K562 (cell line): ENCODE measurements around the gene IRAK2. TPM values are rescaled to one million over a fixed set of nuclear protein-coding genes. Genes with fewer than 3 reads are reported as not detected.

Source experiments
- ERF ChIP-seq: fragments of 450-650 bp; formaldehyde crosslinking; IDR thresholded peaks from 2 replicates; pipeline ENCODE4 v1.4.0; 2020; ENCODE audit warnings: mild to moderate bottlenecking, mixed read lengths
- MBD2 ChIP-seq: sonication (generic); IDR thresholded peaks from 2 replicates; pipeline ENCODE4 v1.6.1; 2016; ENCODE audit warnings: low read depth, borderline replicate concordance
- THRAP3 ChIP-seq: fragments of 450-650 bp; IDR thresholded peaks from 2 replicates; pipeline ENCODE4 v1.6.1; 2016; ENCODE audit warnings: mild to moderate bottlenecking, inconsistent platforms, borderline replicate concordance
- ZNF253 ChIP-seq: fragments of 250-450 bp; sonication (Bioruptor Pico); conservative IDR thresholded peaks from 2 replicates; pipeline ENCODE4 v1.6.1; 2021; ENCODE audit warnings: mild to moderate bottlenecking
- ZNF384 ChIP-seq: IDR thresholded peaks from 2 replicates; pipeline ENCODE4 v1.6.1; 2012; ENCODE audit warnings: low read depth, low read length, improper control_type of control experiment
- ZNF717 ChIP-seq: fragments of 250-450 bp; sonication (Bioruptor Pico); IDR thresholded peaks from 2 replicates; pipeline ENCODE4 v1.5.0; 2021
- ZSCAN32 ChIP-seq: fragments of 450-650 bp; formaldehyde crosslinking; IDR thresholded peaks from 2 replicates; pipeline ENCODE4 v1.4.0; 2020; ENCODE audit warnings: mild to moderate bottlenecking, moderate library complexity
- polyA plus RNA-seq, 8 experiments: library from polyadenylated mRNA; depleted of rRNA in 4 of 8; stranded (reverse) in 5 of 8; unstranded in 3 of 8; fragments of >200 nt; fragmentation: Nextera tagmentation in 2 of 8; fragmentation: Illumina TruSeq in 1 of 8; extraction: Ambion mirVana in 2 of 8; extraction: Trizol in 1 of 8; gene quantifications; 2 replicates each; pipeline versions ENCODE4 v1.2.1 to v1.2.3, GENCODE V29; 2011 to 2014; ENCODE audit warnings: inconsistent platforms in 1 of 8, missing spikeins in 1 of 8
- total RNA-seq, 7 experiments: library from RNA; depleted of rRNA in 6 of 7; stranded (reverse); fragments of >200 nt in 6 of 7; fragmentation: Illumina TruSeq in 2 of 7; extraction: Trizol in 2 of 7; gene quantifications; 2 replicates each; pipeline versions ENCODE4 v1.2.1 to v1.2.3, GENCODE V29; 2011 to 2021; ENCODE audit warnings: low replicate concordance in 1 of 7
- TF ChIP-seq, protein P1 (sequence below): fragments of 450-650 bp; IDR thresholded peaks from 2 replicates; pipeline ENCODE4 v1.7.1; 2018; ENCODE audit warnings: mild to moderate bottlenecking, low read depth; ENCODE audit not compliant: partially characterized antibody
- TF ChIP-seq, protein P2 (sequence below): IDR thresholded peaks from 2 replicates; pipeline ENCODE4 v1.6.1; 2016; ENCODE audit warnings: missing genetic modification characterization, missing compliant biosample characterization
- TF ChIP-seq, protein P3 (sequence below): IDR thresholded peaks from 2 replicates; pipeline ENCODE4 v1.6.1; 2014; ENCODE audit warnings: antibody characterized with exemption
- TF ChIP-seq, protein P4 (sequence below): sonication (generic); formaldehyde crosslinking; IDR thresholded peaks from 2 replicates; pipeline ENCODE4 v1.8.0; 2022; ENCODE audit warnings: mild to moderate bottlenecking, missing genetic modification reagents
- TF ChIP-seq, protein P5 (sequence below), 2 experiments: fragments of 150-350 bp in 1 of 2; IDR thresholded peaks; 2 replicates each; pipeline ENCODE4 v1.6.1; 2012 to 2016; ENCODE audit warnings: low read depth in 2 of 2, low read length in 2 of 2, mild to moderate bottlenecking in 1 of 2, moderate library complexity in 1 of 2
- TF ChIP-seq, protein P6 (sequence below): sonication (generic); formaldehyde crosslinking; IDR thresholded peaks from 2 replicates; pipeline ENCODE4 v1.8.1; 2022; ENCODE audit warnings: missing genetic modification reagents

IRAK2 gene
- total and polyA plus RNA-seq, 9 of the 15 experiments (the other 6 are each of a cell fraction or from before 2014, with no cell fraction given), result 0.42 to 4.4 (median 2.7) TPM

DNA sequence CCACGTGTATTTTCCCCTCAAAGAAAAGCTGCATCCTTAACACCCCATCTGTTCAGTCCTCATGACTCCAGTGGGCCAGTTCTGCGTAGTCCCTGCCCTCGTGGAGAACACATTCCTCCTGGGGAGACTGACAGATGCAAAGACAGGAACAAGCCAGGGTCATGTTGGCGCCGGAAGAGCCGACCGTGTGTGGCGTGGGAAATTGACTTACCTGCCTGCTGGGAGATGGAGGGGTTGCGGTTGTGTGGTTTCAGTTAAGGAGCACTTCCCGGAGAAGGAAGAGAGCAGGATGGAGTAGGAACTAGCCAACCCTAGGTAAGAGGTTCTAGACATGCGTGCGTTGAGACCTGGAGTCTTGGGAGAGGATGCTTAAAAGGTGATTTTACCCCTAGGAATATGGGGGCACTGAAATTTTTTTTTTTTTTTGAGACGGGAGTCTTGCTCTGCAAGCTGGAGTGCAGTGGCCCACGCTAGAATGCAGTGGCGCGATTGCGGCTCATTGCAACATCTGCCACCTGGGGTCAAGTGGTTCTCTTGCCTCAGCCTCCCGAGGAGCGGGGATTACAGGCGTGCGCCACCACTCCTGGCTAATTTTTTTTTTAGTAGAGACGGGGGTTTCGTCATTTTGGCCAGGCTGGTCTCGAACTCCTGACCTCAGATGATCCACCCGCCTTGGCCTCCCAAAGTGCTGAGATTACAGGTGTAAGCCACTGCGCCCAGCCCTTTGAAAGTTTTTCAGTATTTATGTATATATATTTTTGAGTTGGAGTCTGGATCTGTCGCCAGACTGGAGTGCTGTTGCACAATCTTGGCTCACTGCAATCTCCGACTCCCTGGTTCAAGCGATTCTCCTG lies 21.8 kb upstream of the IRAK2 start (continued):
- TF ChIP-seq, protein P1, sequence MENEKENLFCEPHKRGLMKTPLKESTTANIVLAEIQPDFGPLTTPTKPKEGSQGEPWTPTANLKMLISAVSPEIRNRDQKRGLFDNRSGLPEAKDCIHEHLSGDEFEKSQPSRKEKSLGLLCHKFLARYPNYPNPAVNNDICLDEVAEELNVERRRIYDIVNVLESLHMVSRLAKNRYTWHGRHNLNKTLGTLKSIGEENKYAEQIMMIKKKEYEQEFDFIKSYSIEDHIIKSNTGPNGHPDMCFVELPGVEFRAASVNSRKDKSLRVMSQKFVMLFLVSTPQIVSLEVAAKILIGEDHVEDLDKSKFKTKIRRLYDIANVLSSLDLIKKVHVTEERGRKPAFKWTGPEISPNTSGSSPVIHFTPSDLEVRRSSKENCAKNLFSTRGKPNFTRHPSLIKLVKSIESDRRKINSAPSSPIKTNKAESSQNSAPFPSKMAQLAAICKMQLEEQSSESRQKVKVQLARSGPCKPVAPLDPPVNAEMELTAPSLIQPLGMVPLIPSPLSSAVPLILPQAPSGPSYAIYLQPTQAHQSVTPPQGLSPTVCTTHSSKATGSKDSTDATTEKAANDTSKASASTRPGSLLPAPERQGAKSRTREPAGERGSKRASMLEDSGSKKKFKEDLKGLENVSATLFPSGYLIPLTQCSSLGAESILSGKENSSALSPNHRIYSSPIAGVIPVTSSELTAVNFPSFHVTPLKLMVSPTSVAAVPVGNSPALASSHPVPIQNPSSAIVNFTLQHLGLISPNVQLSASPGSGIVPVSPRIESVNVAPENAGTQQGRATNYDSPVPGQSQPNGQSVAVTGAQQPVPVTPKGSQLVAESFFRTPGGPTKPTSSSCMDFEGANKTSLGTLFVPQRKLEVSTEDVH, result peak; percentile 53
- TF ChIP-seq, protein P2, sequence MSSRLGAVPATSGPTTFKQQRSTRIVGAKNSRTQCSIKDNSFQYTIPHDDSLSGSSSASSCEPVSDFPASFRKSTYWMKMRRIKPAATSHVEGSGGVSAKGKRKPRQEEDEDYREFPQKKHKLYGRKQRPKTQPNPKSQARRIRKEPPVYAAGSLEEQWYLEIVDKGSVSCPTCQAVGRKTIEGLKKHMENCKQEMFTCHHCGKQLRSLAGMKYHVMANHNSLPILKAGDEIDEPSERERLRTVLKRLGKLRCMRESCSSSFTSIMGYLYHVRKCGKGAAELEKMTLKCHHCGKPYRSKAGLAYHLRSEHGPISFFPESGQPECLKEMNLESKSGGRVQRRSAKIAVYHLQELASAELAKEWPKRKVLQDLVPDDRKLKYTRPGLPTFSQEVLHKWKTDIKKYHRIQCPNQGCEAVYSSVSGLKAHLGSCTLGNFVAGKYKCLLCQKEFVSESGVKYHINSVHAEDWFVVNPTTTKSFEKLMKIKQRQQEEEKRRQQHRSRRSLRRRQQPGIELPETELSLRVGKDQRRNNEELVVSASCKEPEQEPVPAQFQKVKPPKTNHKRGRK (tag), result no peak
- TF ChIP-seq, protein P3, sequence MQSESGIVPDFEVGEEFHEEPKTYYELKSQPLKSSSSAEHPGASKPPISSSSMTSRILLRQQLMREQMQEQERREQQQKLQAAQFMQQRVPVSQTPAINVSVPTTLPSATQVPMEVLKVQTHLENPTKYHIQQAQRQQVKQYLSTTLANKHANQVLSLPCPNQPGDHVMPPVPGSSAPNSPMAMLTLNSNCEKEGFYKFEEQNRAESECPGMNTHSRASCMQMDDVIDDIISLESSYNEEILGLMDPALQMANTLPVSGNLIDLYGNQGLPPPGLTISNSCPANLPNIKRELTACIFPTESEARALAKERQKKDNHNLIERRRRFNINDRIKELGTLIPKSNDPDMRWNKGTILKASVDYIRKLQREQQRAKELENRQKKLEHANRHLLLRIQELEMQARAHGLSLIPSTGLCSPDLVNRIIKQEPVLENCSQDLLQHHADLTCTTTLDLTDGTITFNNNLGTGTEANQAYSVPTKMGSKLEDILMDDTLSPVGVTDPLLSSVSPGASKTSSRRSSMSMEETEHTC, result no peak
- TF ChIP-seq ZNF253 (CRISPR knock-in tag), result no peak
- TF ChIP-seq, protein P4, sequence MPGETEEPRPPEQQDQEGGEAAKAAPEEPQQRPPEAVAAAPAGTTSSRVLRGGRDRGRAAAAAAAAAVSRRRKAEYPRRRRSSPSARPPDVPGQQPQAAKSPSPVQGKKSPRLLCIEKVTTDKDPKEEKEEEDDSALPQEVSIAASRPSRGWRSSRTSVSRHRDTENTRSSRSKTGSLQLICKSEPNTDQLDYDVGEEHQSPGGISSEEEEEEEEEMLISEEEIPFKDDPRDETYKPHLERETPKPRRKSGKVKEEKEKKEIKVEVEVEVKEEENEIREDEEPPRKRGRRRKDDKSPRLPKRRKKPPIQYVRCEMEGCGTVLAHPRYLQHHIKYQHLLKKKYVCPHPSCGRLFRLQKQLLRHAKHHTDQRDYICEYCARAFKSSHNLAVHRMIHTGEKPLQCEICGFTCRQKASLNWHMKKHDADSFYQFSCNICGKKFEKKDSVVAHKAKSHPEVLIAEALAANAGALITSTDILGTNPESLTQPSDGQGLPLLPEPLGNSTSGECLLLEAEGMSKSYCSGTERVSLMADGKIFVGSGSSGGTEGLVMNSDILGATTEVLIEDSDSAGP (CRISPR knock-in tag), result no peak
- no peak for TF ChIP-seq MBD2
- peak; percentile 86 for TF ChIP-seq ZNF384
- no peak for TF ChIP-seq THRAP3
- TF ChIP-seq, protein P5, sequence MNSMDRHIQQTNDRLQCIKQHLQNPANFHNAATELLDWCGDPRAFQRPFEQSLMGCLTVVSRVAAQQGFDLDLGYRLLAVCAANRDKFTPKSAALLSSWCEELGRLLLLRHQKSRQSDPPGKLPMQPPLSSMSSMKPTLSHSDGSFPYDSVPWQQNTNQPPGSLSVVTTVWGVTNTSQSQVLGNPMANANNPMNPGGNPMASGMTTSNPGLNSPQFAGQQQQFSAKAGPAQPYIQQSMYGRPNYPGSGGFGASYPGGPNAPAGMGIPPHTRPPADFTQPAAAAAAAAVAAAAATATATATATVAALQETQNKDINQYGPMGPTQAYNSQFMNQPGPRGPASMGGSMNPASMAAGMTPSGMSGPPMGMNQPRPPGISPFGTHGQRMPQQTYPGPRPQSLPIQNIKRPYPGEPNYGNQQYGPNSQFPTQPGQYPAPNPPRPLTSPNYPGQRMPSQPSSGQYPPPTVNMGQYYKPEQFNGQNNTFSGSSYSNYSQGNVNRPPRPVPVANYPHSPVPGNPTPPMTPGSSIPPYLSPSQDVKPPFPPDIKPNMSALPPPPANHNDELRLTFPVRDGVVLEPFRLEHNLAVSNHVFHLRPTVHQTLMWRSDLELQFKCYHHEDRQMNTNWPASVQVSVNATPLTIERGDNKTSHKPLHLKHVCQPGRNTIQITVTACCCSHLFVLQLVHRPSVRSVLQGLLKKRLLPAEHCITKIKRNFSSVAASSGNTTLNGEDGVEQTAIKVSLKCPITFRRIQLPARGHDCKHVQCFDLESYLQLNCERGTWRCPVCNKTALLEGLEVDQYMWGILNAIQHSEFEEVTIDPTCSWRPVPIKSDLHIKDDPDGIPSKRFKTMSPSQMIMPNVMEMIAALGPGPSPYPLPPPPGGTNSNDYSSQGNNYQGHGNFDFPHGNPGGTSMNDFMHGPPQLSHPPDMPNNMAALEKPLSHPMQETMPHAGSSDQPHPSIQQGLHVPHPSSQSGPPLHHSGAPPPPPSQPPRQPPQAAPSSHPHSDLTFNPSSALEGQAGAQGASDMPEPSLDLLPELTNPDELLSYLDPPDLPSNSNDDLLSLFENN (IDR thresholded peaks at IDR 0.05; ENCODE audit: low read depth in 2 of 2, low read length in 2 of 2), result 0 out of 4 replicates have a peak, but pooled peaks of 1 of the 2 experiments have one; percentile 46
- TF ChIP-seq ZNF717 (CRISPR knock-in tag), result no peak
- TF ChIP-seq, protein P6, sequence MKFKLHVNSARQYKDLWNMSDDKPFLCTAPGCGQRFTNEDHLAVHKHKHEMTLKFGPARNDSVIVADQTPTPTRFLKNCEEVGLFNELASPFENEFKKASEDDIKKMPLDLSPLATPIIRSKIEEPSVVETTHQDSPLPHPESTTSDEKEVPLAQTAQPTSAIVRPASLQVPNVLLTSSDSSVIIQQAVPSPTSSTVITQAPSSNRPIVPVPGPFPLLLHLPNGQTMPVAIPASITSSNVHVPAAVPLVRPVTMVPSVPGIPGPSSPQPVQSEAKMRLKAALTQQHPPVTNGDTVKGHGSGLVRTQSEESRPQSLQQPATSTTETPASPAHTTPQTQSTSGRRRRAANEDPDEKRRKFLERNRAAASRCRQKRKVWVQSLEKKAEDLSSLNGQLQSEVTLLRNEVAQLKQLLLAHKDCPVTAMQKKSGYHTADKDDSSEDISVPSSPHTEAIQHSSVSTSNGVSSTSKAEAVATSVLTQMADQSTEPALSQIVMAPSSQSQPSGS (CRISPR knock-in tag), result no peak
- TF ChIP-seq ERF (CRISPR knock-in tag), result no peak
- TF ChIP-seq ZSCAN32 (CRISPR knock-in tag), result peak; percentile 58; the same call in 1 of the 2 replicates
